ENCODE measurements around the gene SAMD5. TPM values are rescaled to one million over a fixed set of nuclear protein-coding genes. Genes with fewer than 3 reads are reported as not detected.

Gene SAMD5
- total RNA-seq, 1 donor from 2014 or later: 0.40 TPM

GRCh38 chr6:147578159-147578558 is 69.7 kb downstream of the SAMD5 start:
- DNase-seq (ENCODE audit: low read depth): no peak
- no peak overlapping the region for H3K4me3 ChIP-seq (ENCODE audit: low read depth, low read length)
- no peak for TF ChIP-seq CTCF (conservative IDR thresholded peaks at IDR 0.05; ENCODE audit: low read depth, low read length)

GRCh38 chr6:147578883-147579282 is 70.4 kb downstream of the SAMD5 start:
- TF ChIP-seq CTCF (conservative IDR thresholded peaks at IDR 0.05; ENCODE audit: low read depth, low read length): no peak
- no peak overlapping the region for H3K4me3 ChIP-seq (ENCODE audit: low read depth, low read length)
- no peak for DNase-seq (ENCODE audit: low read depth)

- no peak overlapping the region for H3K4me3 ChIP-seq (ENCODE audit: low read depth, low read length)
- TF ChIP-seq CTCF (conservative IDR thresholded peaks at IDR 0.05; ENCODE audit: low read depth, low read length): no peak
- DNase-seq (ENCODE audit: low read depth): no peak
Observed at GRCh38 chr6:147579667-147580066, 71.2 kb downstream of the SAMD5 start.

GRCh38 chr6:147582991-147583390 is 74.5 kb downstream of the SAMD5 start:
- H3K4me3 ChIP-seq (ENCODE audit: low read depth, low read length): no peak overlapping the region
- no peak for DNase-seq (ENCODE audit: low read depth)
- no peak for TF ChIP-seq CTCF (conservative IDR thresholded peaks at IDR 0.05; ENCODE audit: low read depth, low read length)

- DNase-seq (ENCODE audit: low read depth): no peak
- no peak for TF ChIP-seq CTCF (conservative IDR thresholded peaks at IDR 0.05; ENCODE audit: low read depth, low read length)
- H3K4me3 ChIP-seq (ENCODE audit: low read depth, low read length): no peak overlapping the region
Observed at GRCh38 chr6:147585256-147585655, 76.8 kb downstream of the SAMD5 start.

GRCh38 chr6:147586044-147586443 is 77.6 kb downstream of the SAMD5 start:
- no peak overlapping the region for H3K4me3 ChIP-seq (ENCODE audit: low read depth, low read length)
- no peak for TF ChIP-seq CTCF (conservative IDR thresholded peaks at IDR 0.05; ENCODE audit: low read depth, low read length)
- DNase-seq (ENCODE audit: low read depth): no peak

- DNase-seq (ENCODE audit: low read depth): no peak
- TF ChIP-seq CTCF (conservative IDR thresholded peaks at IDR 0.05; ENCODE audit: low read depth, low read length): no peak
Observed at GRCh38 chr6:147587907-147588306, 79.4 kb downstream of the SAMD5 start.

More at GRCh38 chr6:147587907-147588306, 79.4 kb downstream of the SAMD5 start:
- H3K4me3 ChIP-seq (ENCODE audit: low read depth, low read length): no peak overlapping the region
